ENCODE data around the gene POPDC3.

DNA sequence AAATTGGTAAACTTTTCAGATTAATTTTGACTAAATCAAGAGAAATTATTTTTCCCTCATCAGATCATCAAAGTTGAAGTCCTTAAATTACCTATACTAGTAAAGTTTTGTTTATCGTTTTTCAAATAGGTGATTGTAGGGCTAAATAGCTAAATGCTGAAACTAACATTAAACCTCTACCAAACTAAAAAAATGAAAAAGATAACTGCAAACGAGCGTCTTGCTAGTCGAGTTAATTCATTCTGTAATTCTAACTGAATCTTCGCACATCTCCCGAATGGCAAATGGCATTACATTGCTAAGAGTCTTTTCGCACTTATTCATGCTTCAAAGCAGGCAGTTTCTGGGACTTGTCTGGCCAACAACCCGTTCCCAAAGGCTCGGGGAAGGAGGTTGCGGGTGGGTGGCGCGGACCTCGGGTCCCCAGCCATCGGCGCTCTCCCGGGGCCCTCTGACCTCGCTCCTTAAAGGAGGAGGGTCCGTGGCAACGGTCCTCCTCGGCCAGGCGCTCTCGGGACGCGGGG lies 43.8 kb downstream of the POPDC3 start:
- TF ChIP-seq POLR2A (IDR thresholded peaks at IDR 0.05; ENCODE audit: low read depth, low read length): no peak
- TF ChIP-seq, protein P1, sequence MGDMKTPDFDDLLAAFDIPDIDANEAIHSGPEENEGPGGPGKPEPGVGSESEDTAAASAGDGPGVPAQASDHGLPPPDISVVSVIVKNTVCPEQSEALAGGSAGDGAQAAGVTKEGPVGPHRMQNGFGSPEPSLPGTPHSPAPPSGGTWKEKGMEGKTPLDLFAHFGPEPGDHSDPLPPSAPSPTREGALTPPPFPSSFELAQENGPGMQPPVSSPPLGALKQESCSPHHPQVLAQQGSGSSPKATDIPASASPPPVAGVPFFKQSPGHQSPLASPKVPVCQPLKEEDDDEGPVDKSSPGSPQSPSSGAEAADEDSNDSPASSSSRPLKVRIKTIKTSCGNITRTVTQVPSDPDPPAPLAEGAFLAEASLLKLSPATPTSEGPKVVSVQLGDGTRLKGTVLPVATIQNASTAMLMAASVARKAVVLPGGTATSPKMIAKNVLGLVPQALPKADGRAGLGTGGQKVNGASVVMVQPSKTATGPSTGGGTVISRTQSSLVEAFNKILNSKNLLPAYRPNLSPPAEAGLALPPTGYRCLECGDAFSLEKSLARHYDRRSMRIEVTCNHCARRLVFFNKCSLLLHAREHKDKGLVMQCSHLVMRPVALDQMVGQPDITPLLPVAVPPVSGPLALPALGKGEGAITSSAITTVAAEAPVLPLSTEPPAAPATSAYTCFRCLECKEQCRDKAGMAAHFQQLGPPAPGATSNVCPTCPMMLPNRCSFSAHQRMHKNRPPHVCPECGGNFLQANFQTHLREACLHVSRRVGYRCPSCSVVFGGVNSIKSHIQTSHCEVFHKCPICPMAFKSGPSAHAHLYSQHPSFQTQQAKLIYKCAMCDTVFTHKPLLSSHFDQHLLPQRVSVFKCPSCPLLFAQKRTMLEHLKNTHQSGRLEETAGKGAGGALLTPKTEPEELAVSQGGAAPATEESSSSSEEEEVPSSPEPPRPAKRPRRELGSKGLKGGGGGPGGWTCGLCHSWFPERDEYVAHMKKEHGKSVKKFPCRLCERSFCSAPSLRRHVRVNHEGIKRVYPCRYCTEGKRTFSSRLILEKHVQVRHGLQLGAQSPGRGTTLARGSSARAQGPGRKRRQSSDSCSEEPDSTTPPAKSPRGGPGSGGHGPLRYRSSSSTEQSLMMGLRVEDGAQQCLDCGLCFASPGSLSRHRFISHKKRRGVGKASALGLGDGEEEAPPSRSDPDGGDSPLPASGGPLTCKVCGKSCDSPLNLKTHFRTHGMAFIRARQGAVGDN (IDR thresholded peaks at IDR 0.05): no peak
- no peak for TF ChIP-seq NFYB (IDR thresholded peaks at IDR 0.05; ENCODE audit: insufficient read depth, low read depth, low read length)
- TF ChIP-seq, protein P2, sequence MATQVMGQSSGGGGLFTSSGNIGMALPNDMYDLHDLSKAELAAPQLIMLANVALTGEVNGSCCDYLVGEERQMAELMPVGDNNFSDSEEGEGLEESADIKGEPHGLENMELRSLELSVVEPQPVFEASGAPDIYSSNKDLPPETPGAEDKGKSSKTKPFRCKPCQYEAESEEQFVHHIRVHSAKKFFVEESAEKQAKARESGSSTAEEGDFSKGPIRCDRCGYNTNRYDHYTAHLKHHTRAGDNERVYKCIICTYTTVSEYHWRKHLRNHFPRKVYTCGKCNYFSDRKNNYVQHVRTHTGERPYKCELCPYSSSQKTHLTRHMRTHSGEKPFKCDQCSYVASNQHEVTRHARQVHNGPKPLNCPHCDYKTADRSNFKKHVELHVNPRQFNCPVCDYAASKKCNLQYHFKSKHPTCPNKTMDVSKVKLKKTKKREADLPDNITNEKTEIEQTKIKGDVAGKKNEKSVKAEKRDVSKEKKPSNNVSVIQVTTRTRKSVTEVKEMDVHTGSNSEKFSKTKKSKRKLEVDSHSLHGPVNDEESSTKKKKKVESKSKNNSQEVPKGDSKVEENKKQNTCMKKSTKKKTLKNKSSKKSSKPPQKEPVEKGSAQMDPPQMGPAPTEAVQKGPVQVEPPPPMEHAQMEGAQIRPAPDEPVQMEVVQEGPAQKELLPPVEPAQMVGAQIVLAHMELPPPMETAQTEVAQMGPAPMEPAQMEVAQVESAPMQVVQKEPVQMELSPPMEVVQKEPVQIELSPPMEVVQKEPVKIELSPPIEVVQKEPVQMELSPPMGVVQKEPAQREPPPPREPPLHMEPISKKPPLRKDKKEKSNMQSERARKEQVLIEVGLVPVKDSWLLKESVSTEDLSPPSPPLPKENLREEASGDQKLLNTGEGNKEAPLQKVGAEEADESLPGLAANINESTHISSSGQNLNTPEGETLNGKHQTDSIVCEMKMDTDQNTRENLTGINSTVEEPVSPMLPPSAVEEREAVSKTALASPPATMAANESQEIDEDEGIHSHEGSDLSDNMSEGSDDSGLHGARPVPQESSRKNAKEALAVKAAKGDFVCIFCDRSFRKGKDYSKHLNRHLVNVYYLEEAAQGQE (IDR thresholded peaks at IDR 0.05; ENCODE audit: low read depth, low read length): no peak
- TF ChIP-seq ESRRA (IDR thresholded peaks at IDR 0.05; ENCODE audit: low read length): no peak
- TF ChIP-seq, protein P3, sequence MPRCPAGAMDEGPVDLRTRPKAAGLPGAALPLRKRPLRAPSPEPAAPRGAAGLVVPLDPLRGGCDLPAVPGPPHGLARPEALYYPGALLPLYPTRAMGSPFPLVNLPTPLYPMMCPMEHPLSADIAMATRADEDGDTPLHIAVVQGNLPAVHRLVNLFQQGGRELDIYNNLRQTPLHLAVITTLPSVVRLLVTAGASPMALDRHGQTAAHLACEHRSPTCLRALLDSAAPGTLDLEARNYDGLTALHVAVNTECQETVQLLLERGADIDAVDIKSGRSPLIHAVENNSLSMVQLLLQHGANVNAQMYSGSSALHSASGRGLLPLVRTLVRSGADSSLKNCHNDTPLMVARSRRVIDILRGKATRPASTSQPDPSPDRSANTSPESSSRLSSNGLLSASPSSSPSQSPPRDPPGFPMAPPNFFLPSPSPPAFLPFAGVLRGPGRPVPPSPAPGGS (IDR thresholded peaks at IDR 0.05; ENCODE audit: borderline replicate concordance, insufficient read depth, low read depth, low read length, poor library complexity, severe bottlenecking): no peak
- TF ChIP-seq JUND (IDR thresholded peaks at IDR 0.05; ENCODE audit: low read depth, low read length): no peak
- TF ChIP-seq, protein P4, sequence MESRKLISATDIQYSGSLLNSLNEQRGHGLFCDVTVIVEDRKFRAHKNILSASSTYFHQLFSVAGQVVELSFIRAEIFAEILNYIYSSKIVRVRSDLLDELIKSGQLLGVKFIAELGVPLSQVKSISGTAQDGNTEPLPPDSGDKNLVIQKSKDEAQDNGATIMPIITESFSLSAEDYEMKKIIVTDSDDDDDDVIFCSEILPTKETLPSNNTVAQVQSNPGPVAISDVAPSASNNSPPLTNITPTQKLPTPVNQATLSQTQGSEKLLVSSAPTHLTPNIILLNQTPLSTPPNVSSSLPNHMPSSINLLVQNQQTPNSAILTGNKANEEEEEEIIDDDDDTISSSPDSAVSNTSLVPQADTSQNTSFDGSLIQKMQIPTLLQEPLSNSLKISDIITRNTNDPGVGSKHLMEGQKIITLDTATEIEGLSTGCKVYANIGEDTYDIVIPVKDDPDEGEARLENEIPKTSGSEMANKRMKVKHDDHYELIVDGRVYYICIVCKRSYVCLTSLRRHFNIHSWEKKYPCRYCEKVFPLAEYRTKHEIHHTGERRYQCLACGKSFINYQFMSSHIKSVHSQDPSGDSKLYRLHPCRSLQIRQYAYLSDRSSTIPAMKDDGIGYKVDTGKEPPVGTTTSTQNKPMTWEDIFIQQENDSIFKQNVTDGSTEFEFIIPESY (IDR thresholded peaks at IDR 0.05): no peak
- no peak for TF ChIP-seq ETV6 (conservative IDR thresholded peaks at IDR 0.05 in 1 of 2, IDR thresholded peaks at IDR 0.05 in 1 of 2; ENCODE audit: borderline replicate concordance in 1 of 2, low read depth in 1 of 2)

Data from GM12878 (cell line).